GM21360 (cell line): ENCODE results near the gene ZC3H13.

Source experiments
- ATAC-seq: cut with Tn5 transposase; IDR thresholded peaks from one replicate; pipeline ENCODE4 v1.9.1; 2021; ENCODE audit warnings: mild to moderate bottlenecking, moderate library complexity; ENCODE audit not compliant: unreplicated experiment

Gene ZC3H13

DNA sequence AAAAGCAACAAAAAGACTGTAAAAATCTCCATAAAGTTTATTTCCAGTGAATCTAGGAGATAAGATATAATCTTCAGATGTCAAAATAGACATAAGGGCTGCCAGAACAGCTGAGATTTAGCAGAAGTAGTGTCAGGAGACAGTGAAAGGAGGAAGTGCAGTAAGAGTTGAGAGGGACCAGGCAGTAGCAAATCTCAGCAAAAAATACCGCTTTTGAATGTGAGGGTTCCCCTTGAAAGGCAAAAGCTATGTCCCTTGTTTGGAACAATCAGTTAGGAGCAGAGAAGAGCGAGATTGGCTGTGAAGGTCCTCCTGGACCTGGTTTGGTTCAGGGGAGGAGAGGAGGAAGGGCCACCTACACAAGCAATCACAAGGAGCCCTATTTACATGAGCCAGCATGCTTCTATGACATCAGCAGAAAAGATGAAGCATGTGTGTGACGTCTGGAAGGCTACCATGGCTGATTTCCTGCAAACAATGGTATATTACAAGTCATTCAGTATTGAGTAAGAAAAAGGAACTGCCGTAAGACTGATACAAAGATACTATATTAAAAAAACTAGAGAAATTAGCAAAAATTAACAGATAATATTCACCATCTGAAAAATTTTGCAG lies 102.1 kb downstream of the ZC3H13 start:
- no peak for ATAC-seq

GRCh38 chr13:45949161-45949560 lies 103.4 kb downstream of the ZC3H13 start:
- ATAC-seq, result no peak

- ATAC-seq, result no peak
These were observed 108.6 kb downstream of the ZC3H13 start for GRCh38 chr13:45943965-45944364.

- ATAC-seq, result no peak
These were observed 109.4 kb downstream of the ZC3H13 start for GRCh38 chr13:45943120-45943519.

GRCh38 chr13:45941261-45941660 lies 111.3 kb downstream of the ZC3H13 start:
- no peak for ATAC-seq

GRCh38 chr13:45940061-45940460 lies 112.5 kb downstream of the ZC3H13 start:
- no peak for ATAC-seq

GRCh38 chr13:45936621-45937020 lies 115.9 kb downstream of the ZC3H13 start:
- no peak for ATAC-seq

DNA sequence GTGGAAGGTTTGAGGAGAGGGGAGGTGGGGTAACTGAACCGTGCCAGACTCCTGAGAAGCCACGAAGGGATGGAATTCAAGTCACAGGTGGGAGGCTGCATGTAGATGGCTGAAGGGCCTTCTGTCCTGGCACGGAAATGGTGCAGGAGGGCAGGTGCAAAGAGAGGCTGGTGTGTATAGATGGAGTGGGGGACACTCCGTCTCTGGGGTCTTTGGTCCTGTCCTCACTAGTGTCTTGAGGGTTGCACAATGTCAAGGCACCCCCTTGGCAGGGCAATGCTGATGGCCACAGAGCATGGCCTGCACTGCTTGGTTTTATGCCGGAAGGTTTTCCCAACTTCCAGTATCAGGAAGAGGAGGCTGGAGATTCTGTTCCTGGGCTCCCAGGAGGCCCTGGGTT lies 118.3 kb downstream of the ZC3H13 start:
- no peak for ATAC-seq

- no peak for ATAC-seq
These were observed 119.2 kb downstream of the ZC3H13 start for GRCh38 chr13:45933203-45933908.

GRCh38 chr13:45932676-45933075 lies 119.9 kb downstream of the ZC3H13 start:
- no peak for ATAC-seq

- no peak for ATAC-seq
These were observed 120.4 kb downstream of the ZC3H13 start for GRCh38 chr13:45932172-45932571.

- no peak for ATAC-seq
These were observed 121.3 kb downstream of the ZC3H13 start for GRCh38 chr13:45931211-45931610.

GRCh38 chr13:45930177-45930576 lies 122.4 kb downstream of the ZC3H13 start:
- no peak for ATAC-seq

DNA sequence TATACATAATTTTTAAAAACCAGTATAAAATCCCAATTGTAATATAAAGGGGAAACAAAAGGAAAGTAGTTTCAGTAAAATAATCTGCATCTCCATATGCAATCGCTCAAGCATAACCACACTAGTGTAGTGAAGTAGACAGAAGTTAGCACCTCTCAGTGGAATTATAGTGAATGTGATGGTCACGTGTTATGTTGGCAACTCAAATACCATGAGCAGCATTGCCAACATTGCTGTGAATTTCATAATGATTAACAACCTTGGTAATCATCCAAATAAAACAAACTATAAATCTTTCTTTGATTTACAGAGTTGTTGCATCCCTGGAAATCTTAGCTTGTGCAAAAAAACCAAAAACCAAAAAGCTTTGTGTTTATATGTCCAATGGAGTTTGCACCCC lies 123.7 kb downstream of the ZC3H13 start:
- ATAC-seq, result no peak

DNA sequence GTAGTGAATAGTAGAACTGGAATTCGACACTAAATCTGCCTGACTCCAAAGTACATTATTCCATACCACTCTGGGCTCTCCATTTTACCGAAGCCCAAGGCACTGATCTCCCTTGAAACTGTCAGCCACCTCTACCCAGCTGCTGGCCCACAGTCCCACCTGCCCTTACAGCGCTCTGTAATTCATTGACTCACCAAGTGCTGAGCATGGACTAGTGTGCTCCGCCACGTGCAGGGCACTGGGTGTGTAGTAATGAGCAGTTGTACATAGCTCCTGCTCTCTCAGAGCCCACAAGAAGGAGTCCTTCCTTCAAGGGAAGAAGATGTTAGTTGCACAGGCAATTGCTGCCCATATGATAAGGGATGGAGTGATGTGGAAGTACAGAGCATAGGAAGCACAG lies 124.4 kb downstream of the ZC3H13 start:
- ATAC-seq, result no peak

DNA sequence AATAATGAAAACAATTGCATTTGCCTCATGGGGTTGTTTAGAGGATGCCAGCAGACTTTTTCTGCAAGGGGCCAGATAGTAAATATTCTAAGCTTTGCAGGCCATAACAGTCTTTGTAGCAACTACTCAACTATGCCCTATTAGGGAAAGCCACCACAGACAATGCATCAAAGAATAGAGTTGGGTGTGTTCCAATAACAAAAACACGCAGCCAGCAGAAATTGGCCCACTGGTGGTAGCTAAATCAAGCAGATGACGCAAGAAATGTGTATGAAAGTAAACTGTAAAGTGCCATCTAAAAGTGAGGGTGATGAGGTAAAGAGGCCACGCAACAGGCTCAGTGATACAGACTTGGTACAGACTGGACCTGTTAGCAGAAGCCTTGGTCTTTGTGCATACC lies 125.8 kb downstream of the ZC3H13 start:
- no peak for ATAC-seq

- ATAC-seq, result no peak
These were observed 127.4 kb downstream of the ZC3H13 start for GRCh38 chr13:45925151-45925550.

GRCh38 chr13:45921162-45921736 lies 131.3 kb downstream of the ZC3H13 start:
- no peak for ATAC-seq

GRCh38 chr13:45918597-45918996 lies 133.9 kb downstream of the ZC3H13 start:
- ATAC-seq, result no peak

- no peak for ATAC-seq
These were observed 135.5 kb downstream of the ZC3H13 start for GRCh38 chr13:45917019-45917418.

DNA sequence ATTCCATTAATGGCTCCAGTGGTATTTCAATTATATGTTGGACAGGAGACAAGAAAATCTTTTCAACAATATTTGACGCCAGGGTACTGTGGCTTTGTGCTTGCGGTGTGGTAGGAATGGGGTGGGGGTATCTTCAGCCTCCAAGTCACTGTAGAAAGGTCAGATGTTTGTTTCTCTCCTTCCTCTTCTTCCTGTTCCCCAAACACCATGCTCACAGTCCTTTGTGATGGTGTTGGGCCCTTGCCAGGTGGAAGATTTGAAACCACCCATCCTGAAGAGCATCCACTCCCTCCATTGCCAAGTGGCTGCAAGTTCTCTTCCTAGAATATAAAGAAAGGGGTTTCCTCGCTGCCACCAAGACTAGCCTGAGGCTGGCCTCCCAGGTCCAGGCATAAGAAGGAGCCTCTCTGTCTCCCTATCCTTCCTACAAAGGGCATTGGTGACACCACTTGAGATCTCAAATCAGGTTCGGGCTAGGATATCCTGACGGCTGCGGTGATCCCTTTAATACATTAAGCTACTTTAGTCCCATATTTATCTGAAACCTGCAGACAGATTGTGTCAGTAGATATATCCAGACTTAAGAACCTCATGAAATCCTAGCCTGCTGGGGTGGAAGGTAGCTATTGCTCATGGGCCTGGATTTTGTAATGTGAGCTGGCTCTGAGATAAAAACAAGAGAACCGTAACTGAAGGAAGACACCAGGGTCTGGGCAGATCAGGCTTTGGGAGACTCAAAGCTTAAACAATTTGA lies 136.7 kb downstream of the ZC3H13 start:
- ATAC-seq, result no peak

DNA sequence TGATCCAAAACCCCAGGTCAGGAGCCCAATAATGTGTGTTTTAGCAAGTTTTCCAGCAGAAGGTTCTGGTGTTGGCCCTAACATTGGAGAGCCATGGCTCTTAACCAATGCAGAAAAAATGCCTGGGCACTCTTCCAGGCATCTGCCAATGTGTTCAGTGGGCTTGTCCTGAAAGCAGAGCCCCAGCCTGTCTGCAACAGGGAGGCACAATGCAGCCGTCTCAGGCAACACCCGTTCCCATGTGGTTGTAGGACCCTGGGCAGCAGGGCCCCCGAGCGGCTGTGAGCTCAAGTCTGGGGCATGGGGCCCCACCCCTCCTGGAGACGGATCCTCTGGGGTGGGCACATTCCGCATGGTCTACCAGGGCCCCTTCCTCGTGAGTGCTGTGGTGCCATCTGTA lies 142.9 kb downstream of the ZC3H13 start:
- no peak for ATAC-seq
